HG03175 (cell line): ENCODE results near the gene RALGPS1.
"Not testable (repeated sequence)": the region's sequence is repeated elsewhere in the genome, so short reads cannot be mapped to it uniquely, and the experiment has no call there.

Experiments
- ATAC-seq: cut with Tn5 transposase; IDR thresholded peaks from one replicate; pipeline ENCODE4 v1.9.1; 2021; ENCODE audit warnings: mild to moderate bottlenecking, moderate library complexity; ENCODE audit not compliant: unreplicated experiment

Gene RALGPS1

DNA sequence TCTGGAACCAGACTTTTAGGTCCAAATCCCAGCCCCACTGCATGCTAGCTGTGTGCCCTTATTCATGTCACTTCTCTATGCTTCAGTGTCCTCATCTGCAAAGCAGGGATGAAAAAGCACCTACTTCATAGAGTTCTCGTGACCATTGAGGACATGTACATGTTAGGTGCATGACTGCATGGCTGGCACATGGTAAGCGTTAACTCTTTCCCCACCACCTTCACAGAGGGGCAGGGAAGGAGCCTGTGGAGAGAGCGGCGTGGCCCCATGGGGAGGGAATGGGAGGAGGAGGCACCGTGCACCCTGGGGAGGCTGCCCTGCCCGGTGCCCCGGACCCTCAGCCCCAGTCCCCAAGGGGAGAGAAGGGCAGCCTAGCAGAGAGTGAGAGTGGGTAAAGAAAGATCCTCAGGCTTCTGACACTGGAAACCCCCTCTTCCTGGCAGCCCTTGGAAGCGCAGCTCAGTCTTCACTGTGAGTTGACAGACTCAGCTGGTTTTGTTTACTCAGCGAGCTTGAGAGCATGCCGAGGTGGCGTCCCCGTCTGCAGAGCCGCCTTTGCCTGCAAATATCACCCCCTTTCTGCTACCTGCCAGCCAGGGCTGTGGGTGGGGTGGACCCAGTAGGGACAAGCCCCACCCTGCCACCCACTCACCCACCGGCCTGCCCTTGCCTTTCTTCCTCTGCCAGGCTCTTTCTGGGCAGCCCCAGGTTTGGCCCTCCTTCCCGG is 218.5 kb downstream of the RALGPS1 start:
- no peak for ATAC-seq

DNA sequence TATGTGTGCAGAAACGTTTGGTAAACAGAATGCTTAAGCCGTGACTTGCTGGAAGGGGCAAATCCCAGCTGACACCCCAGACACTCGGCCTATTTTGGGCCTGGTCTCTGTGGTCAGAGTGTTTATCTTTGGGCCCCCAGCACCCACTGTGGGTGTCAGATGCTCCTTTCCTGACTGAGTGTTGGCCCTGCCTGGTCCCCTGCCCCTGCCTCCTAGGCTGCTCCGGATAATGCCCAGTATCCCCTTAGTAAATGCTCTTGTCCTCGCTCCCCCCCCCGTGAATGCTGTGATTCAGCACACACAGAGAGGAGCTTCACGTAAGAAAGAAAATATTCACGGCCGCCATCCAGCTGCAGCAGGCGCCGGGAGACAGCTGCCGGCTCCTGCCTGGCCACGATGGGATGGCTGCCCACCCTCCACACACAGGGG is 219.2 kb downstream of the RALGPS1 start:
- no peak for ATAC-seq

- ATAC-seq, result no peak
Observed at GRCh38 chr9:127135056-127135745, 220.6 kb downstream of the RALGPS1 start.

DNA sequence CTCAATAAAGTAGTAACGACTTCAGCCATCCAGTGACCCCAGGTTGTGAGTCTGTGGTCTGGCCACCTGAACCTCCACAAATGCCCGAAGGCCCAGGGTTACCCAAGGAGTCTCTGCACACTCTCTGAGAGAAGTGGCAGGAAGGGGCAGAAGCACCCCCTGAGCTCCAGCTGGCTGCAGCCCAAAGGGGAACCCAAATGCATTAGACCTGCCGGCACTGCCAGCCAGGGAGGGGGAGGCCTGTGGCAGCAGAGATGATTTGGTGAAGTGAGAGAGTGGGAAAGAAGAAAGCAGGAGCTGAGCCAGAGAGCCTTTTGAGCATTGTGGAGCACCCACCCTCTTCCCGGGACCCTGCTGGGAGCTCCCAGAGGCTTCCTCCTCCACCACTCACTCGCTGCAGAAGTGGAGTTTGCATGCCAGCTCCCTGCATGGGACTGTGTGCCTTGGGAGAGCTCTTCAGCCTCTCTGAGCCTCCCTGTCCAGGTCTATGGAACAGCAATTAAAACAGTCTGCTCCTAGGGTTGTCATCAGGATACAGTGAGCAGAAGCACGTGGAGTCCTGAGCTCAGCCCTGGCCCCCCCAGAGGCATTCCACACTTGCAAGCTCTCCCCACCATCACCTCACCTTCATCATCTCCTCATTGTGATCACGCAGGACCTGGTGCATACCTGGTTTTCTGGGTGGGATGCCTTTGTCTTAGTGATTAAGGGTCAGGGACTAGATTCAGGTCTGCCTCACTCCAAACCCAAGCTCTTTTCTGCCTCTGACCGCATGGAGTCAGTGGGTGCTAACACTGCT is 221.7 kb downstream of the RALGPS1 start:
- ATAC-seq, result no peak

DNA sequence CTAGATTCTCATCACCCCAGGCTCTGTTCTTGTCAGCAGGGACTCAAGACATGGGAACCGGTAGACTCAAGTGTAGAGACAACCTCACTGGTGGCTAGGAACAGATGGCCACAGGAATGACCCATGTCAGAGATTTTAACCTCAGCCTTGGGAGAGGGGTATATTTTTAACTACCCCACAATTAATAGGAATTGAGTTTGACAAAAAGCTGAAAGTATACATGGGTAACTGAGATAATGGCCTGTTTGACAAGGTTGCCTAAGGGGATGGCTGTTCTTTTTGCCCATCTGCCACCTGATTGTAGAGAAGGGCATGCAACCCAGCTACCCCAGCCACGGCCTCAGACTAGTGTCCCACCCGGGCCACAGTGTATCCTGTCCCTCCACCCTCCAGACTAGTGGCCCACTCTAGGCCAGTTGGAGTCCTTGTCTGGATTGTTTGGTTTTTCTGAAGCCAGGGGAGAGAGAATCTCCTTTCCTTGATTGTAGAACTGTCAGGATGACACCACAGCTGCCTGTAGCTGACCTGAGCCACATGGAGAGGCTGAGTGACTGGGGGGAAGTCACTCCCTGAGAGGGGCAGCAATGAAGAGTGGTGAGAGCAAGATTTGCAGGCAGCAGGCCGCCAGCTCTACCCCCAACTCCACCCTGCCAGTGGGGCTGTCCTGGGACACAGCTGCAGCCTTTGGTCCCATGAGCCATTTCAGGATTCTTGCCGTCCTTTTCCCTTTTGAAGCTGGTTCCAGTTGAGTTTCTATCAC is 222.5 kb downstream of the RALGPS1 start:
- no peak for ATAC-seq

DNA sequence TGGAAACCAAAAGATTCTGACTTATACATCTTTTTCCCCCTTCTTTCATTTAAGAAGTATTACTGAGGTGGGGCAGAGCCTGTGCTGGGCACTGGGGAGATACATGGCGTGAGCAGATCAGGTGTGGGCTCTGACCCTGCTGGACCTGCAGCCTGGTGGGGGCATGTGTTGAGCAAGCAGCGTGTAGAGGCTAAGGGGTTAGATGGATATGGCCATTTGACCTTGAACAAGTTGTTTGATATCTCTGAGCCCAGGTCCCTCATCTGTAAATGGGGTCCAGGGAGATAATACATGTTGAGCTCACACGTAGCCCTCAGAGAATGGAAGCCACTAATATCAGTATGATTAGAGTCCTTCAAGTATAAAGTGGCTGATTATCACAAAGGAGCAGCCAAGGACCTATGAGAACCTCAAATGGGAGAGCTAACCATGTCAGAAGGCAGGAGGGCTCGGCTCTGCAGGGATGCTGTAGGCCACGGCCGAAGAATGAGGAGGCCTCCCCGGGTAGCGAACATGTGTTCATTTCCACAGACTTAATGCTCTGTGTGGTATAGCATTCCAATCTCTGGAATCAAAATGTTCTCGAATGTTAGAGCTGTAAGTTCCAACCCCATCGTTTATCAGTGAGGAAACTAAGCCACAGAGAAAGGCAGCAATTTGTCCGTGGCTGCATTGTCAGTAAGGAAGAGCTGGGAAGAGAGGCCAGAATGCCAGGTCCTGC is 223.2 kb downstream of the RALGPS1 start:
- ATAC-seq, result no peak

DNA sequence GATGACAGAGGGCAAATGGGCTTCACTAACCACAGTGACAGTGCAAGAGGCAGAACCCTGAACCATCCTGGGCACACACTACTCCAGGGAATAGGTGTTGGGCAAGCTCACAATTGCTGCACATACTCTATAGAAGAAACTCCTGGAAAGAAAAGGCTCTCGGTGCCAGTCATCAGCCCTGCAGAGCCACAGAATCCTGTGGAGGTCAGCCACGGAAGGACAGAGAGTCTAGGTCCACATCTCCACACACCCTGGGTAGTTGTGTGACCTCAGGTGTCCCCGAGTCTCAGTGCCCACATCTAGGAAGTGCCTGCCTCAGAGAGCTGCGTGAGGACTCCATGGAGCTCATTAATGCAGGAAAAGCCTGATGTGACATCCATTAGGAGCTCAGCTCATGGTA is 223.9 kb downstream of the RALGPS1 start:
- ATAC-seq, result no peak

GRCh38 chr9:127139071-127139731 is 224.6 kb downstream of the RALGPS1 start:
- ATAC-seq, result no peak

DNA sequence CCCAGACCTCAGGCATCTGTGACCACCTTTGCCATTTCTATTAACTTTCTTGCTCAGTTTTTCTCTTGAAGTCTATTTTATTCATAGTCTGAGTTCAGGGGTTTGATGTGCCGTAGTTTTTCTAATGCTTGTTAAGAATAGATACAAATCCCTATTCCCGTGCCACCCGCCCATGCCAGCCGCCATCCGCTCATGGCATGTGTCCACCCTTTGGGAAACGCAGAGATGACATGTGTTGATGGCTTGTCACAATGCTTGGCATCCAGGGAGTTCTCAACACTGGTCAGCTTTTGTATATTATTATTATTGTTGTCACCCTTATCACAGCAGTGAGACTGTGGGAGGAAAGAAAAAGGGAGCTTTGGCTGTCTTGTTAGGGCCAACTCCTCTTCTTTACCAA is 225.2 kb downstream of the RALGPS1 start:
- ATAC-seq, result no peak

DNA sequence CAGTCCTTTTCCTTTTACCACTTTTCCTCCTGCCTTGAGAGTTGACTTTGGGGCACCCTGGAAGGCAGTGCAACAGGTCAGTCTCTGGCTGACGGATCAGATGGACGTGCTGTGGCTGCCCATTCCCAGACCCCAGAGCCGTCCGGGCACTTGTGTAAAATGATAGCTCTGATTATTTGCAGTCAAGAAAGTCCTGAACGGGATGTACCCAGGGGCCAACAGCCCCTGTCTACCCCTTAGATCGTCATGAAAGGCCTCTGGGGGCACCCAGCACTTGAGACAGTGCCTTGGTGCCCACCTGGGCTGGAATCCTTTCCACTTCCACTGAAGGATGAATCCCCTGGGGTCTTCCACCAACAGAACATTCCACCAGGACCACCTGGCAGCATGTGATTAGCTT is 225.6 kb downstream of the RALGPS1 start:
- ATAC-seq, result no peak

GRCh38 chr9:127140842-127141675 is 226.5 kb downstream of the RALGPS1 start:
- ATAC-seq, result no peak

DNA sequence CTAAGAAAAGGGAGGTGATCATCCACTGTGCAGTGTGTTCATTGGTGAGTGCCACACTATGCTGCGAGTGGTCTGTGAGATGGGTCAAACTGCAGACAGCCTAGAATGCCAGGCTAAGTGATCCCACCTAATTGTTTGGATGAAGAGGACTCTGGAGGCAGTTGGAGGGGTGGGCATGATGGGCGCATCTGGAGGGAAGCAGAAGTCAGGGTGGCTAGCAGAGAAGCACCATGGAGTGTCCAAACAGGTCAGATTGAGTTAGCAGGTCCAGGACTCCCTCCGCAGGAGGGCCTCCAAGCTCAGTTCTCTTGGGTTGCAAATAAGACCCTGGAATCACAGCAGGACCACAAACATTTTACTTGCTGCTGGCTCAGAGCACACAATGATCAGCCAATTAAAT is 227.7 kb downstream of the RALGPS1 start:
- no peak for ATAC-seq

- no peak for ATAC-seq
Observed at GRCh38 chr9:127142931-127143464, 228.4 kb downstream of the RALGPS1 start.

DNA sequence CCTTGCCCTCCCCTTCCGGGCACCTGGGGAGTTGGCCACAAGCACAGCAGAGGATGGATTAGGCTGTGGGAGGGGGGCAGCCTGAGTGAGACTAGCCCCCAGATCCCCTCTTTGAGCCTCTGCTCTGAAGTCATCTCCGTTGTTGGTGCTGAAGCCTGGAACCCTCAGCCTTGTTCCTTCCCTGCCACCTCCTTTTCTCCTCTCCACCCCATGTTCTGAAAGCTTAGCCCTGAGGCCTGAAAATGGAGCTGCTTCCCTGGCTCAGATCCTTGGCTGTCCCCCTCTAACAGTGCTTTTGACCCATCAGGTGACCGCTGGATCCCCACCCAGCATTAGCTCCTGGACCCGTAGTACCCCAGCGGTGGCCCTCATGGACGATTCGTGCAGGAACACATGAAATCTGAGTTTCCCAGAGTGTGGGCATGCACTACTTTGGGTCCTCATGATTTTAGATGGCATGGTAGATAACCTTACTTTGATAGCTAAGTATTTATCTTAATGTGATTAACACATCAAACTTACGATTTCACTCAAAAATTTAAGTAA is 229.4 kb downstream of the RALGPS1 start:
- ATAC-seq, result no peak

DNA sequence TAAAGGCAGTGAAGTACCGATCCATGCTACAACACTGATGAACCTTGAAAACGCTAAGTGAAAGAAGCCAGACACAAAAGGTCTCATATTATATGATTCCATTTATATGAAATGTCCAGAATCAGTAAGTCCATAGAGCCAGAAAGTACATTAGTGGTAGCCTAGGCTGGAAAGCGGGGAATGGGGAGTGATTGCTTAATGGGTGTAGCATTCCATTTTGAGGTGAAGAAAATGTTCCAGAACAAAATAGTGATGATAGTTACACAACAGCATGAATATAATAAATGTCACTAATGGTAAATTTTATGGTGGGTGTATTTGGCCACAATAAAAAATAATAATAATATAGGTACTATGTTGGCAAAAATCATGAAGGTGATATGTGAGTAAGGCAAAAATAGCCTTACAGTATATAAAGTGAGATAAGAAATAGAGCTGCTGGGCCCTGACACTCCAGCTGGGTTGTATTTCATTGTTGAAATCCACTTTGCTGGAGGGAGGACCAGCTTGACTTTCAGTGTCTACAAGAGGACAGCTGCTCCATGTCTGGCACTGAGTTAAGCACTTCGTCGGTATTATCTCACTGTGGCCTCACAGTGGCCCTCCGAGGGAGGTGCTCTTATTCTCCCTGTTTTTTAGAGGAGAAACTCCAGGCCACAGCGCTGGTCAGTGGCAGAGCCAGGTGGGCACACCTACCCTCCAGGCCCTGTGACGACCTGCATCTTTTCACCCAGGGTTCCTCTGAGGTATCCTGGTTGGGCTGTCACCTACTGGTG is 230.3 kb downstream of the RALGPS1 start:
- no peak for ATAC-seq

- not testable (repeated sequence) for ATAC-seq
Observed at GRCh38 chr9:127146841-127147240, 232.3 kb downstream of the RALGPS1 start.

GRCh38 chr9:127147251-127147650 is 232.7 kb downstream of the RALGPS1 start:
- ATAC-seq, result no peak

- no peak for ATAC-seq
Observed at GRCh38 chr9:127148014-127148413, 233.4 kb downstream of the RALGPS1 start.
